Hematopoietic multipotent progenitor cell treated with erythropoietin and hydrocortisone succinate and interleukin-3 and kit ligand, for 4 days (in vitro differentiated cells): ENCODE measurements around the gene CAMSAP2.
A peak's percentile ranks its signal among the peaks of the same experiment; 100 is the strongest.

Experiments
- DNase-seq: peaks from one replicate; pipeline ENCODE4 v3.0.0-alpha.2; 2015

Gene CAMSAP2

DNA sequence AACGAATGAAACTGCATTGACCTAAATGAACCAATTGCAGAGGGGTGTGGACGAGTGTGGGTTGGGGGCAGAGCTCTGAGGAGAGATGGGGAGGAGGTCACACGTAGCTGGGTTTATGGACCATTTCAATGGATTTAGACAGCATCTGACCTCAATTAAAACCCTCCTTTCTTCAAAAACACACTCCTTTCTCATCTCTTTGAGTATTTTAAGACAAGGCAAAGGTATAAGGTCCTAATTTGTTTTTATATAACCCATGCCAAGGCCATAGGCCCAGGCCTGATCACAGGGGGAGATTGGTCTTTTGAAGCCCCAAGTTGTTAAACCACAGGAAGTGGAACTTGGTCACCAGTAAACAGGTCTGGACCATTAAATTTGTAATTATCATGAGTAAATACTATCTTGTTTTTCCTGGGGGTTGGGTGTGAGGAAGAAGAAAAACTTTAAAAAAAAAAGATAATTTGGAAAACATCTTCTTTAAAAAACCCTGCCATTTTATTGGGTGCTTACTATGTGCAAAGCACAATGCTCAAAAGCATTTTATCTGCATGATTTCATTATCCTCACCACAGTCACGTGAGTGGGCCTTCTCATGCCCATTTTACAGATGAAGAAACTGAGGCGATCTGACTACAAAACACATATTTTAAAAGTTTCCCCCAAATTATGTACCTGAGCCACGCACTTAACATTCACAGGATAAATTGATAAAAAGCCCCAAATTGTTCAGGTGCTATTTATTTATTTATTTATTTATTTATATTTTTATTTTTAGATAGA lies 147.1 kb downstream of the CAMSAP2 start:
- peak; percentile 53 for DNase-seq

- DNase-seq: peak; percentile 13
These were observed 147.9 kb downstream of the CAMSAP2 start for GRCh38 chr1:200886594-200886993.

DNA sequence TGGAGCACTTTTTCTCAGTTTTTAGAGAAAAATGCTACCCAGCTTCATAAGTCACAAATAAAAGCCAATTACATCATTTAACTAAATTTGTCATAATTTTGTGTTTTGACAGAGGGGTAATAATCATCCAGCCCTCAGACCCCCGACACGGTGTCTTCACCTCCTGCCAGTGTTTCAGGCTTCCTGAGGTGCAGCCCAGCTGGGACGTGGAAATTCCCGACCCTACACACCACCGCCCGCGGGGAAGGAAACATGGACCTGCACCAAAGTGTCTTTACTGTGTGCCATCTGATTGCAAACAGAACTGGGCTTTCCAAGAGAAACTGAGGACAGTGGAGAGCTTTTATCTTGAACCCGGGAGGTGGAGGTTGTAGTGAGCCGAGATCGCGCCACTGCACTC lies 148.3 kb downstream of the CAMSAP2 start:
- DNase-seq: no peak

DNA sequence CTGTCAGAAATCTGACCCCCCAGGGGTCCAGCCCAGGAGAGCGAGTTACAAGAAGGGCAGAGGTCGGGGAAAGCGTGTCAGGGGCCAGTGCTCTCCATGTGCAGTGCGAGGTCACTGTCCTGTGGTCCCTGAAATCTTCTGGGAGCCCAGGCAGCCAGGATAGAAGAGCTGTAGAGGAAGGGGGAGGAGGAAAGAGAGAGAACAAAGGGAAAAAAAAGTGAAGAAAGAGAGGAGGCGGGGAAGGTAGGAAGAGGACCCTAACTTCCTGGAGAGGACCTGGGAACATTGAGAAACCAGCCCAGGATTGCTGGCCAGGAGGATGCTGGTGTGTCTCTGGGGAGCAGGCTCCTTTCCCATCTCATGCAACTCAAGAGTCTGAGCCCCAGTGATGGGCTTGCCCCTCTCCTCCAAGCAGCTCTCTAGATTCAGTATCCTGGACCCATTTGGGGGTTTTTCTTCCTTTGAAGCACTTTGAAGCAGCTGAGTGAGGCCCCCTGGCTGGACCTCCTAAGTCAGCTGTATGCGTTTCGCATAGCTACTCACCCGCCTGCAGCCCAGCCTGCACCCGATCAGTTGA lies 149.2 kb downstream of the CAMSAP2 start:
- no peak for DNase-seq

GRCh38 chr1:200888349-200888838 lies 149.7 kb downstream of the CAMSAP2 start:
- DNase-seq: peak; percentile 78

- no peak for DNase-seq
These were observed 150.9 kb downstream of the CAMSAP2 start for GRCh38 chr1:200889571-200889970.

- no peak for DNase-seq
These were observed 151.3 kb downstream of the CAMSAP2 start for GRCh38 chr1:200890027-200890426.

GRCh38 chr1:200890818-200891773 lies 152.4 kb downstream of the CAMSAP2 start:
- DNase-seq: peak; percentile 45

GRCh38 chr1:200891774-200892157 lies 153.1 kb downstream of the CAMSAP2 start:
- no peak for DNase-seq

GRCh38 chr1:200892546-200892945 lies 153.9 kb downstream of the CAMSAP2 start:
- no peak for DNase-seq

DNA sequence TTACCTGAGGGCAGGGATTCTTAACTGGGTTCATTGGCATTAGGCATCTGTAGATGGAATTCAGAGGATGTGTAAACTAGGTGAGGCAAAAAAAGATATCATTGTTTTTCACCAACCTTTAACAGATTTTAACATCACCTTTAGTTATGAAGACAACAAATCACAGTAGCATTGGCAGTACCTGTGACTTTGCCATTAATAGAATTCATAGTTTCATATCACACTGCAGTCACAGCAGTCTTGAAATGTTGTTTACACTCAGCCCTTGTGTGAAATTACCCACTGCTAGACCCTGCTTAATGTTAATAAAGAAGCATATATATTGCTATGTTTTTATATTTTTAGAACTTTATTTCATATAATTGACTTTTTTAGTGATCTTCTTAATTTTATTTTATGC lies 154.3 kb downstream of the CAMSAP2 start:
- DNase-seq: no peak

DNA sequence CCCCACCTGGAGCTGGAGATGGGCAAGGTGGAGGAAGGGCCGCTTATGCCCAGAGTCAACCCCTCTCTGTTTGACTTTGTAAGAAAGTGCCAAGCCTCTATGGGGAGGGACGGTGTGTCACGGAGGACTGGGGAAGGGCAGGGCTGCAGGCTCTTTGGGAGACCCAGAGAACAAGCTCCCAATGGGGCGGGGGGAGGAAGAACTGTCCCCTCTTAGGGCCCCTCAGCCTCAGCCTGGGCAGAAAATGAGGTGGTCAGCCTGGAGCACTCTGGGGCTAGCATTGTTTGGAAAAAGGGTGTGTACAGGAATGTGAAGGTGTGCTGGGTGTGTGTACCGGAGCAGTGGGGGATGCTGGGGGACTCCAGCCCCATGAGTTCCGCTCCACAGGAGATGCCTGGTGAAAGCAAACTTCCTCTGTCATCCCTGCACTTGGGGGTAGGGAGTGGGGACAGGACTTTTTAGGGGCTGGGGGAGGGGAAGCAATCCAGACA lies 154.8 kb downstream of the CAMSAP2 start:
- DNase-seq: no peak

DNA sequence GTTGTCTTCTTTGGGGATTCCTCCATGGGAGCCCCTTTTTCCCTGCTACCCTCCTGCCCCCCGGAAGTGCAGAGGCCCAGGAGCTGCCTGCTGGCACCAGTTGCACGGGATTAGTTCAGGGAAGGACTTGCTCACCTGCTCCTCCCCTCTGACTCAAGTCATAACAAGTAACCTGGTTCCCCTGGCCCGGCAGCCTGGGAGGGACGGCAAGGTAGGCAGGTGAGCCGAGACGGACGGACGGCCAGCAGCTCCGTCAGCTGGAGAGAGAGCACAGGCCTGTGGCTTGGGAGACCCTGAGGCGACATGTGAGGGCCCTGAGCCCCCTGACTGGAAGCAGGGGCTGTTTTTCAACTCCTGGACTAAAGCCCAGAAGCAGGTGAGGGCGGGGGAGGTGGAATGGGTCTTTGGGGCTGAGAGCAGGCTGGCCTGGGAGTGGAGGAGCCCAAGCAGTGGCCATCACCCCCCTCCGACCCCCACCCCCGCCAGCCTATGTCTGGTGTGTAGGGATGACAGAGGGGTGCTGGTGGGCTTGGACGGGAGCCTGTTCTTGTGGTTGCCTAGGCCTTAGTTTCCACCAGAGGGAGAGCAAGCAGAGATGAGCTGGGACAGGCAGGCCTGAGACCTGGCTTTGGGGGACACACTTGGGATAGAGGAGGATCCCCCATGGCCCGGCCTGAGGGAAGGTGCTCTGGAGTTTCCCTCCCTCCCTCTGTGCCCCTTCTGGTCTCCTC lies 156.2 kb downstream of the CAMSAP2 start, which contains the start of gene INAVA:
TSS of gene INAVA (plus strand) at position 189 of the 731 bp plus-strand sequence. CDS start 3,501 bp downstream, outside the sequence.
- no peak for DNase-seq

GRCh38 chr1:200895443-200895789 lies 156.7 kb downstream of the CAMSAP2 start:
- no peak for DNase-seq

- DNase-seq: no peak
These were observed 157.3 kb downstream of the CAMSAP2 start for GRCh38 chr1:200895801-200896530.

DNA sequence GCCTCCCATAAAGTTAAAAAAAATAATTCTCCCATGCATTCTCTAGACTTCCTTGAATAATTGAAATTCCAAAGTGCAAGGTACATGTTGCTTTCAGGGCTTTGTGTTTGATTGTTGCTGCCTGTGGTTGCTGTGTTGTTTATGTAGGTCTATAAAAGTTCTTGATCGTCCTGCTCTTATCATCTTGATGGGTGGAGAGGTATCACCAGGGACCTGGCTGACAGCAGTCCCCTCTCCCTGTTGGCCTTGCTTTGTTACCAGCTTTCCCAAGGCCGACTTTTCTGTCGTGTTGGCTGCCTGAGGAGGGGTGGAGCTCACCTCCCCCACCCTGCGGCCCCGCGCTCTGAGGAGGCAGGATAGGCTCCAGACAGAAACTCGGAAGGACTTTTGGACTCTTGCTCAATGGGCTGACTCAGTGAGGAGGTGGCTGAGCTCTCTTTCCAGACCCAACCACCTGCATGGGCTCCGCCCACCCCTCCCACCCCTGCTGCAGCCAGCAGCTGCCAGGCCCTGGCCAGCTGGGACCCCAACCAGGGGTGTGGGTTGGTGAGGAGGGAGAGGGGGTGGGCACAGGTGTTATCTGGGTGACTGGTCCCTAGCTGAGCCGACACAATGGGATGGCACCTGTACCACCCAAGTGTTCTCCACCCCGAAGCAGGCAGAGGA lies 158.0 kb downstream of the CAMSAP2 start:
- DNase-seq: no peak

DNA sequence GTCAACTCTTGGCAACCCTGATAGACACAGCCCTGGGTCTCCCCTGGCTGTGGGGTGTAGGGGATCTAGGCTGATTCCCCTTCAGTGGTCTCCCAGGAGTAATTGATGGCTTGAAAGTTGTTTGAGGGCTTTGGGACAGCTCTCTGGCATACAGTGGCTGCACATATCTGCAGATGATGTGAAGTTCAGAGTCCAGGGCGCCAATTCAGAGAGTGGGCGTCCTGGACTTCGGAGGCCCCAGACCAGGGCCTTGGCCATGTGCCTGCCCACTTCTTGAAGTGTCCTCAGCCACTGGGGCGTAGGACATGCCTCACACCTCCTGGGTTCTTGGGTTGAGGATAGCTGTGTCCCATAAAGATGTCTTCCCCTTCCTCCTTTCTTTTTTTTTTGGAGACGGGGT lies 158.6 kb downstream of the CAMSAP2 start:
- DNase-seq: no peak

DNA sequence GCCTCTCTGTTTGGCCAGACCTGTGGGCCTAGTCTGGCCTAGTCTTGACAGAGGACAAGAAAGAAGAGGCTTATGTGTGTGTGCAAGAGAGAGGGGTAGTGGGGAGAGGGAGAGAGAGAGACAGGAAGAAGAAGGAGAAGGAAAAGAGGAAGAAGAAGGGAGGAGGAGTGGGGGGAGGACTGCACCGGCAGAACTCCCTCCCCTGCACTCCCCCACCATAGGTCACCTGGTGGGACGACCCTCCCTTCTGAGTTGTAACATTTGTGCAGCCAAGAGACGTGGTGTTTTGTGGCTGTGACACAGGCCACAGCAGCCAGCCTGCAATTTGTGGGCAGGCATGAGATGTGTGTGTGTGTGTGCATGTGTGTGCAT lies 160.3 kb downstream of the CAMSAP2 start:
- peak; percentile 16 for DNase-seq

- no peak for DNase-seq
These were observed 160.8 kb downstream of the CAMSAP2 start for GRCh38 chr1:200899451-200899915.

GRCh38 chr1:200899954-200900867 lies 161.5 kb downstream of the CAMSAP2 start:
- DNase-seq: no peak
